CD14-positive monocyte (primary cell): ENCODE measurements around the gene EVC. TPM values are rescaled to one million over a fixed set of nuclear protein-coding genes. Genes with fewer than 3 reads are reported as not detected.

Source experiments
- DNase-seq, 3 donors: peaks; one replicate each; pipeline ENCODE4 v3.0.0-alpha.2; 2011 to 2022
- H2AFZ ChIP-seq: 2 replicates; pipeline ENCODE4 v1.6.0; 2012; ENCODE audit warnings: mild to moderate bottlenecking, low read depth, low read length, inconsistent platforms; ENCODE audit not compliant: insufficient read depth, poor library complexity, severe bottlenecking
- H3K27ac ChIP-seq, 2 donors: 1 replicate in 1 of 2; 2 replicates in 1 of 2; pipeline ENCODE4 v1.5.1; 2012 to 2013; ENCODE audit warnings: low read length in 2 of 2, control low read depth in 1 of 2, inconsistent platforms in 1 of 2, low read depth in 1 of 2, mild to moderate bottlenecking in 1 of 2
- H3K27me3 ChIP-seq, 2 donors: one replicate each; pipeline versions ENCODE4 v1.6.0 to v1.6.1; 2011 to 2013; ENCODE audit warnings: low read length in 2 of 2; ENCODE audit not compliant: control insufficient read depth in 2 of 2, insufficient read depth in 2 of 2
- H3K36me3 ChIP-seq, 2 donors: replicated peaks in 1 of 2; 1 replicate in 1 of 2; 2 replicates in 1 of 2; pipeline versions ENCODE4 v1.5.1 to v1.6.1; 2012 to 2013; ENCODE audit warnings: low read length in 2 of 2, control low read depth in 1 of 2, inconsistent platforms in 1 of 2, mild to moderate bottlenecking in 1 of 2; ENCODE audit not compliant: insufficient read depth in 2 of 2, control insufficient read depth in 1 of 2
- H3K4me1 ChIP-seq, 2 donors: 1 replicate in 1 of 2; 2 replicates in 1 of 2; pipeline versions ENCODE4 v1.5.1 to v1.6.1; 2012 to 2013; ENCODE audit warnings: low read length in 2 of 2, control low read depth in 1 of 2, inconsistent platforms in 1 of 2, mild to moderate bottlenecking in 1 of 2, moderate library complexity in 1 of 2; ENCODE audit not compliant: insufficient read depth in 2 of 2, control insufficient read depth in 1 of 2
- H3K4me2 ChIP-seq: replicated peaks from 2 replicates; pipeline ENCODE3; 2012; ENCODE audit warnings: low read length, moderate library complexity, mild to moderate bottlenecking; ENCODE audit not compliant: poor library complexity, severe bottlenecking; ENCODE audit errors: extremely low read depth
- H3K4me3 ChIP-seq, 3 experiments: fragments of 200-600 bp in 1 of 3; sonication (generic) in 1 of 3; replicated peaks in 1 of 3; 1 replicate in 2 of 3; 2 replicates in 1 of 3; pipeline ENCODE4 v1.5.1; 2011 to 2013; ENCODE audit warnings: low read length in 3 of 3, mild to moderate bottlenecking in 3 of 3, control low read depth in 2 of 3, low read depth in 2 of 3, inconsistent platforms in 1 of 3, moderate library complexity in 1 of 3
- H3K79me2 ChIP-seq: 2 replicates; pipeline ENCODE4 v1.6.0; 2012; ENCODE audit warnings: mild to moderate bottlenecking, control low read depth, inconsistent platforms, low read length, moderate library complexity; ENCODE audit not compliant: insufficient read depth
- H3K9ac ChIP-seq: 2 replicates; pipeline ENCODE4 v1.6.0; 2017; ENCODE audit warnings: low read length, mild to moderate bottlenecking; ENCODE audit not compliant: insufficient read depth, poor library complexity, severe bottlenecking
- H3K9me3 ChIP-seq, 2 donors: replicated peaks in 1 of 2; 1 replicate in 1 of 2; 2 replicates in 1 of 2; pipeline versions ENCODE4 v1.5.1 to v1.6.1; 2012 to 2013; ENCODE audit warnings: low read length in 2 of 2, control low read depth in 1 of 2; ENCODE audit not compliant: control insufficient read depth in 1 of 2, insufficient read depth in 1 of 2
- H4K20me1 ChIP-seq: 2 replicates; pipeline ENCODE4 v1.6.0; 2012; ENCODE audit warnings: mild to moderate bottlenecking, low read length, control low read depth, moderate library complexity; ENCODE audit not compliant: insufficient read depth
- H3K27ac Mint-ChIP-seq, 7 donors: one replicate each; pipeline ENCODE4 v1.8.0; 2020; ENCODE audit warnings: mild to moderate bottlenecking in 7 of 7, mixed read lengths in 7 of 7, moderate library complexity in 6 of 7, inconsistent platforms in 2 of 7
- H3K27me3 Mint-ChIP-seq, 3 donors: one replicate each; pipeline ENCODE4 v1.8.0; 2021 to 2022; ENCODE audit warnings: low read depth in 3 of 3, mild to moderate bottlenecking in 3 of 3, mixed read lengths in 3 of 3, moderate library complexity in 3 of 3, inconsistent platforms in 1 of 3
- H3K36me3 Mint-ChIP-seq, 2 donors: one replicate each; pipeline ENCODE4 v1.8.0; 2020; ENCODE audit warnings: mixed read lengths in 2 of 2, inconsistent platforms in 1 of 2, mild to moderate bottlenecking in 1 of 2
- H3K4me1 Mint-ChIP-seq: one replicate; pipeline ENCODE4 v1.8.0; 2020; ENCODE audit warnings: mild to moderate bottlenecking, mixed read lengths
- H3K4me3 Mint-ChIP-seq, 2 donors: one replicate each; pipeline ENCODE4 v1.8.0; 2020; ENCODE audit warnings: mild to moderate bottlenecking in 2 of 2, mixed read lengths in 2 of 2, moderate library complexity in 1 of 2
- H3K9me3 Mint-ChIP-seq, 7 donors: one replicate each; pipeline ENCODE4 v1.8.0; 2020 to 2022; ENCODE audit warnings: mixed read lengths in 7 of 7, mild to moderate bottlenecking in 6 of 7, moderate library complexity in 6 of 7, inconsistent platforms in 2 of 7
- whole genome bisulfite sequencing: methylation state at CpG from one replicate; pipeline ENCODE4 v1.1.5; 2013; ENCODE audit warnings: missing lambda C conversion rate; ENCODE audit not compliant: insufficient coverage; 5-methylcytosine and 5-hydroxymethylcytosine counted together
- intact Hi-C, 2 donors: fragments of 100-400 bp; cut with micrococcal nuclease; formaldehyde crosslinking; loops; one replicate each; pipeline versions ENCODE4 v1.15.0 to v1.15.1; 2023
- polyA plus RNA-seq, 3 donors: library from polyadenylated mRNA; depleted of rRNA in 1 of 3; unstranded in 2 of 3; stranded (reverse) in 1 of 3; fragments of 300-500 nt in 2 of 3; fragments of >200 nt in 1 of 3; fragmentation: Illumina TruSeq in 2 of 3; gene quantifications; 1 replicate in 2 of 3; 2 replicates in 1 of 3; pipeline ENCODE4 v1.2.3, GENCODE V29; 2012 to 2021
- TF ChIP-seq, protein P1 (sequence below): fragments of 200-600 bp; IDR thresholded peaks from one replicate; pipeline ENCODE4 v1.8.0; 2022; ENCODE audit warnings: antibody characterized with exemption, mild to moderate bottlenecking

EVC gene
- polyA plus RNA-seq, 3 donors, result 0.36 TPM; not detected in 2

DNA sequence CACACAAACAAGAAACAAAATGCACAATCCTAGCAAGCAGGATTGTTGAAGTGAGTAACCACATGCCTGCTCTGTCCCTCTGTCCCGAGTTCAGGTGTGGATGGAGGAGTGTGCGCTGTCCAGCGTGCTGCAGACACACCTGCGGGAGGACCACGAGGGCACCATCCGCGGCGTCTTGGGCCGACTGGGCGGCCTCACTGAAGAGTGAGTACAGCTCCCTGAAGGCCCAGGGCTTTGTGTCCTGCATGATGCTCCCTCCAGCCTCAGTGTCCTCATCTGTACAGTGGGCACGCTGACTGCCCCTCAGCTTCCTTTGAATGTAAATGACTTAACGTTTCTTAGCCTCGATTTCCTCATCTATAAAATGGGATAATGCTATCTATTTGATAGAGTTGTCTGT lies 82.5 kb downstream of the EVC start:
- Histone ChIP-seq H3K9me3 (no peaks in the 10 kb centered on the region), H3K9ac (no peak overlapping the region), H3K36me3 (no peaks in the 10 kb centered on the region), H3K4me3 (no peak overlapping the region), H4K20me1 (no peaks in the 10 kb centered on the region), H3K4me1 (no peaks in the 10 kb centered on the region), H3K79me2 (no peaks in the 10 kb centered on the region), H3K27me3 (no peaks in the 10 kb centered on the region), H3K27ac (no peak overlapping the region), H3K4me2 (no peak overlapping the region), H2AFZ (no peak overlapping the region)
- Mint-ChIP-seq H3K27me3 (no peaks in the 10 kb centered on the region), H3K4me3 (no peak overlapping the region), H3K4me1 (no peaks in the 10 kb centered on the region), H3K9me3 (peaks cover 0 to 3% (median 0%) of the 10 kb centered on the region in 7 donors), H3K27ac (no peak overlapping the region), H3K36me3 (no peaks in the 10 kb centered on the region)
- intact Hi-C loops, result no loop called here
- TF ChIP-seq, protein P1, sequence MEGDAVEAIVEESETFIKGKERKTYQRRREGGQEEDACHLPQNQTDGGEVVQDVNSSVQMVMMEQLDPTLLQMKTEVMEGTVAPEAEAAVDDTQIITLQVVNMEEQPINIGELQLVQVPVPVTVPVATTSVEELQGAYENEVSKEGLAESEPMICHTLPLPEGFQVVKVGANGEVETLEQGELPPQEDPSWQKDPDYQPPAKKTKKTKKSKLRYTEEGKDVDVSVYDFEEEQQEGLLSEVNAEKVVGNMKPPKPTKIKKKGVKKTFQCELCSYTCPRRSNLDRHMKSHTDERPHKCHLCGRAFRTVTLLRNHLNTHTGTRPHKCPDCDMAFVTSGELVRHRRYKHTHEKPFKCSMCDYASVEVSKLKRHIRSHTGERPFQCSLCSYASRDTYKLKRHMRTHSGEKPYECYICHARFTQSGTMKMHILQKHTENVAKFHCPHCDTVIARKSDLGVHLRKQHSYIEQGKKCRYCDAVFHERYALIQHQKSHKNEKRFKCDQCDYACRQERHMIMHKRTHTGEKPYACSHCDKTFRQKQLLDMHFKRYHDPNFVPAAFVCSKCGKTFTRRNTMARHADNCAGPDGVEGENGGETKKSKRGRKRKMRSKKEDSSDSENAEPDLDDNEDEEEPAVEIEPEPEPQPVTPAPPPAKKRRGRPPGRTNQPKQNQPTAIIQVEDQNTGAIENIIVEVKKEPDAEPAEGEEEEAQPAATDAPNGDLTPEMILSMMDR, result no peak
- DNase-seq, result no peak
- 96% methylated on average over 10 of the region's 13 CpGs for WGBS

DNA sequence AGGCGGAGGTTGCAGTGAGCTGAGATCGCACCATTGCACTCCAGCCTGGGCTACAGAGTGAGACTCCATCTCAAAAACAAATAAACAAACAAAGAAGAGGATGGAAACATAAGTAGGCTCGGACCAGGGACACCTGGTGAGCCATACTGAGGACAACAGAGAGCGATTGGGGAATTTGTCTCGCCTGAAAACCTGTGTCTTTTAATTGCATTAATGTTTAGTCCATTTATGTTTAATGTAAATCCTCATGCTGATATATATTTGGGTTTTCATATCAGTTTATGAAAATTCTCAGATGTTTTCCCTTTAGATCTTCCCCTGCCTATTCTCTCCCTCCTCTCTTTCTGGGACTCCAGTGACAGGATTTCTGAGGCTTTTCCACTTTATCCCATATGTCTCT lies 84.6 kb downstream of the EVC start:
- no peaks in the 10 kb centered on the region for H3K27me3 ChIP-seq
- H3K27me3 Mint-ChIP-seq, result peaks cover 0 to 1% (median 0%) of the 10 kb centered on the region in 3 donors
- H3K4me2 ChIP-seq, result no peak overlapping the region
- no peak overlapping the region for H3K27ac Mint-ChIP-seq
- H3K9me3 Mint-ChIP-seq, result peaks cover 0 to 3% (median 0%) of the 10 kb centered on the region in 7 donors
- no peaks in the 10 kb centered on the region for H3K36me3 ChIP-seq
- H3K36me3 Mint-ChIP-seq, result no peaks in the 10 kb centered on the region
- intact Hi-C loops, result no loop called here
- no peaks in the 10 kb centered on the region for H3K9me3 ChIP-seq
- no peaks in the 10 kb centered on the region for H4K20me1 ChIP-seq
- H3K4me3 ChIP-seq, result no peak overlapping the region
- no peak overlapping the region for H3K4me3 Mint-ChIP-seq
- H3K27ac ChIP-seq, result no peak overlapping the region
- H3K4me1 Mint-ChIP-seq, result no peaks in the 10 kb centered on the region
- H2AFZ ChIP-seq, result no peak overlapping the region
- H3K79me2 ChIP-seq, result no peaks in the 10 kb centered on the region
- TF ChIP-seq, protein P1, result no peak
- no peaks in the 10 kb centered on the region for H3K4me1 ChIP-seq
- DNase-seq, result no peak
- H3K9ac ChIP-seq, result no peak overlapping the region
- 100% methylated on average over 1 of the region's 5 CpGs for WGBS
